Loucy (cell line): Measurements from ENCODE around the gene IGFLR1.

ENCODE experiments used
- CTCF ChIP-seq: fragments of 200-600 bp; sonication (generic); conservative IDR thresholded peaks from 2 replicates; pipeline ENCODE4 v1.5.1; 2014; ENCODE audit warnings: mild to moderate bottlenecking, antibody characterized with exemption, low read length
- EZH2phosphoT487 ChIP-seq: fragments of 200-600 bp; IDR thresholded peaks from 2 replicates; pipeline ENCODE4 v1.6.1; 2018; ENCODE audit warnings: antibody characterized with exemption, mild to moderate bottlenecking, moderate library complexity, borderline replicate concordance

- TF ChIP-seq CTCF (no peak), EZH2phosphoT487 (no peak)
Observed at GRCh38 chr19:35786299-35787160, 44.3 kb upstream of the IGFLR1 start.
